ENCODE data around the gene FBXO3. TPM values are rescaled to one million over a fixed set of nuclear protein-coding genes. Genes with fewer than 3 reads are reported as not detected.

The FBXO3 gene
- total RNA-seq, 1 experiment from 2014 or later: 18.9 TPM

DNA sequence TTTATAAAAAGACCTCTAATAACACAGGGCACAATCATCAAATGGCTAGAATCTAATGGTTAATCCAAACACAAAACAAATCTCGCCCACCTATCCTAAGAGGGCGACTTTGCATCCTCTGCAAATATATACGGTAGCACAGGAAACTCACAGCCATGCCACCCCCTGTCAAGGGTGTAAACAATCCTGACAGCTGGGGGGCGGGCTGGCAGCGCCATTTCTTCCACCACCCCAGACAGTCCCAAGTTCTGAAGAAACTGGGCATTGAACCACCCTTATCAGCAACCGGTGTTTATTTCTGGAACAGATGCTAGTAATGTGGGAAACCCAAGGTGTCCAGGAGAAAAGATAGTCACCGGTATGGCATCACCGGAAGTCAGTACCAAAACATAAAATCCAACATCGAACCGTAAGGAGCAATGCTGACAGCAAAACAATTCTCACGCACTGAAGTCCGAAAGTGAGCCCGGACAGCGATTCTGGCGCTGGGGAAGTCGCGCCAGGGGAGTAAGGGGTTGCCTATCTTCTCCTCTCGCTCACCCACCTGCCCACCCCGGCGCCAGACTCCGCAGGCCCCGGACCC is 825 bp downstream of the FBXO3 start:
- Mint-ChIP-seq H3K4me1 (peaks cover 28 to 31% of the 10 kb centered on the region in 2 experiments), H3K9me3 (no peaks in the 10 kb centered on the region; a peak in 1 of 5 replicates), H3K27me3 (ENCODE audit: low read depth) (peaks cover 39% of the 10 kb centered on the region), H3K36me3 (ENCODE audit: insufficient read depth in 1 of 3, low read depth in 3 of 3) (no peaks in the 10 kb centered on the region; a peak in 3 of 7 replicates), H3K4me3 (peak overlapping the region; percentile 94 to 95), H3K27ac (no peak overlapping the region; a peak in 1 of 7 replicates)
- no peak overlapping the region for H3K23ac ChIP-seq (ENCODE audit: insufficient read length, low read depth, low read length)
- H3K9me3 ChIP-seq (ENCODE audit: control insufficient read depth, low read depth, low read length): no peaks in the 10 kb centered on the region
- peak overlapping the region; percentile 70 for H3K9ac ChIP-seq (ENCODE audit: extremely low read depth, insufficient read length, low read length)
- H2BK20ac ChIP-seq (ENCODE audit: low read depth, low read length, poor library complexity, severe bottlenecking): no peak overlapping the region
- no peak overlapping the region for H3K18ac ChIP-seq (ENCODE audit: insufficient read length, low read depth, low read length)
- DNase-seq: no peak
- H2AK5ac ChIP-seq (ENCODE audit: insufficient read length, low read length): no peak overlapping the region
- peak overlapping the region; percentile 95 for H3K4me2 ChIP-seq (ENCODE audit: insufficient read depth, insufficient read length, low read length)
- H3K79me1 ChIP-seq (ENCODE audit: insufficient read depth, low read depth, low read length, poor library complexity, severe bottlenecking): peaks cover 2% of the 10 kb centered on the region
- no peak overlapping the region for H3K14ac ChIP-seq (ENCODE audit: insufficient read depth, low read length)
- H3K56ac ChIP-seq (ENCODE audit: insufficient read length, low read depth, low read length): no peak overlapping the region
- H3K4ac ChIP-seq (ENCODE audit: low read depth, low read length): no peak overlapping the region
- H4K20me1 ChIP-seq (ENCODE audit: control insufficient read depth, insufficient read depth, insufficient read length): no peaks in the 10 kb centered on the region
- H4K5ac ChIP-seq (ENCODE audit: insufficient read length, low read depth, low read length): no peak overlapping the region
- H2AFZ ChIP-seq (ENCODE audit: low read length): no peak overlapping the region
- TF ChIP-seq, protein P1, sequence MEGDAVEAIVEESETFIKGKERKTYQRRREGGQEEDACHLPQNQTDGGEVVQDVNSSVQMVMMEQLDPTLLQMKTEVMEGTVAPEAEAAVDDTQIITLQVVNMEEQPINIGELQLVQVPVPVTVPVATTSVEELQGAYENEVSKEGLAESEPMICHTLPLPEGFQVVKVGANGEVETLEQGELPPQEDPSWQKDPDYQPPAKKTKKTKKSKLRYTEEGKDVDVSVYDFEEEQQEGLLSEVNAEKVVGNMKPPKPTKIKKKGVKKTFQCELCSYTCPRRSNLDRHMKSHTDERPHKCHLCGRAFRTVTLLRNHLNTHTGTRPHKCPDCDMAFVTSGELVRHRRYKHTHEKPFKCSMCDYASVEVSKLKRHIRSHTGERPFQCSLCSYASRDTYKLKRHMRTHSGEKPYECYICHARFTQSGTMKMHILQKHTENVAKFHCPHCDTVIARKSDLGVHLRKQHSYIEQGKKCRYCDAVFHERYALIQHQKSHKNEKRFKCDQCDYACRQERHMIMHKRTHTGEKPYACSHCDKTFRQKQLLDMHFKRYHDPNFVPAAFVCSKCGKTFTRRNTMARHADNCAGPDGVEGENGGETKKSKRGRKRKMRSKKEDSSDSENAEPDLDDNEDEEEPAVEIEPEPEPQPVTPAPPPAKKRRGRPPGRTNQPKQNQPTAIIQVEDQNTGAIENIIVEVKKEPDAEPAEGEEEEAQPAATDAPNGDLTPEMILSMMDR (conservative IDR thresholded peaks at IDR 0.05): no peak
- no peak overlapping the region for H2BK12ac ChIP-seq (ENCODE audit: insufficient read length, low read depth, low read length)
- peaks cover 12% of the 10 kb centered on the region for H3K23me2 ChIP-seq (ENCODE audit: insufficient read length, low read depth, low read length, poor library complexity, severe bottlenecking)
- peaks cover 6% of the 10 kb centered on the region for H3K4me1 ChIP-seq (ENCODE audit: insufficient read depth, low read length)
- no peak overlapping the region for H3T11ph ChIP-seq (ENCODE audit: low read length)
- H3K27ac ChIP-seq (ENCODE audit: insufficient read length, low read depth, low read length): no peak overlapping the region
- WGBS (ENCODE audit: extremely low coverage, insufficient read length, low lambda C conversion rate): no CpG with 5 or more reads among the region's 22 CpGs
- H2BK120ac ChIP-seq (ENCODE audit: low read depth, low read length, poor library complexity, severe bottlenecking): no peak overlapping the region
- no peak overlapping the region for H4K8ac ChIP-seq (replicated peaks; ENCODE audit: insufficient read length, low read depth, low read length)
- peaks cover 5% of the 10 kb centered on the region; the same call in 1 of the 2 replicates for H3K27me3 ChIP-seq (ENCODE audit: insufficient read depth, low read length)
- H4K91ac ChIP-seq (ENCODE audit: insufficient read length, low read depth, low read length): no peak overlapping the region
- no peaks in the 10 kb centered on the region; the same call in 1 of the 2 replicates for H3K79me2 ChIP-seq (ENCODE audit: insufficient read depth, low read length)
- no peak overlapping the region for H2BK15ac ChIP-seq (ENCODE audit: low read depth, low read length)
- H2BK5ac ChIP-seq (ENCODE audit: insufficient read length, low read length): no peak overlapping the region

All from H9 (cell line).